ENCODE data around the gene TMEM41B.
"Not testable (repeated sequence)": the region's sequence is repeated elsewhere in the genome, so short reads cannot be mapped to it uniquely, and the experiment has no call there.

The TMEM41B gene

GRCh38 chr11:9314291-9315077 is at the start of gene TMEM41B:
TSS of gene TMEM41B (minus strand) at chr11:9314593. CDS start at chr11:9314441, 152 bp downstream.
- peak; percentile 87 for DNase-seq

- no peak for DNase-seq
Observed at GRCh38 chr11:9362393-9362863, 48.0 kb upstream of the TMEM41B start.

GRCh38 chr11:9360862-9361622 is 46.6 kb upstream of the TMEM41B start:
- DNase-seq: not testable (repeated sequence)

GRCh38 chr11:9357041-9357440 is 42.6 kb upstream of the TMEM41B start:
- no peak for DNase-seq

GRCh38 chr11:9351321-9351881 is 37.0 kb upstream of the TMEM41B start:
- DNase-seq: no peak

- not testable (repeated sequence) for DNase-seq
Observed at GRCh38 chr11:9347779-9348178, 33.4 kb upstream of the TMEM41B start.

- no peak for DNase-seq
Observed at GRCh38 chr11:9347100-9347499, 32.7 kb upstream of the TMEM41B start.

GRCh38 chr11:9344061-9344680 is 29.8 kb upstream of the TMEM41B start:
- DNase-seq: no peak

GRCh38 chr11:9341638-9342178 is 27.3 kb upstream of the TMEM41B start:
- no peak for DNase-seq

- DNase-seq: no peak
Observed at GRCh38 chr11:9332655-9333054, 18.3 kb upstream of the TMEM41B start.

GRCh38 chr11:9330387-9331384 is 16.3 kb upstream of the TMEM41B start:
- no peak for DNase-seq

GRCh38 chr11:9320047-9320446 is 5.7 kb upstream of the TMEM41B start:
- DNase-seq: no peak

GRCh38 chr11:9319377-9320001 is 5.1 kb upstream of the TMEM41B start:
- DNase-seq: not testable (repeated sequence)

GRCh38 chr11:9318442-9319376 is 4.3 kb upstream of the TMEM41B start:
- not testable (repeated sequence) for DNase-seq

GRCh38 chr11:9316334-9316733 is 1.9 kb upstream of the TMEM41B start:
- DNase-seq: no peak

GRCh38 chr11:9315078-9315688 is 790 bp upstream of the TMEM41B start:
- no peak for DNase-seq

- DNase-seq: no peak
Observed at GRCh38 chr11:9313648-9314290, 624 bp downstream of the TMEM41B start.

GRCh38 chr11:9310485-9311090 is 3.8 kb downstream of the TMEM41B start:
- DNase-seq: no peak
